RWPE2 (cell line): Measurements from ENCODE around the gene AKAP8L.

ENCODE experiments used
- ATAC-seq: fragments of 200-7000 bp; cut with Tn5 transposase; 3 replicates; pipeline ENCODE4 v1.9.1; 2021; ENCODE audit warnings: low read depth
- DNase-seq: peaks from one replicate; pipeline ENCODE4 v3.0.0-alpha.2; 2020; ENCODE audit warnings: low spot score
- H3K27ac ChIP-seq: fragments of 450-650 bp; 2 replicates; pipeline ENCODE4 v1.5.1; 2017; ENCODE audit warnings: mild to moderate bottlenecking; ENCODE audit not compliant: poor library complexity, severe bottlenecking
- H3K27me3 ChIP-seq: fragments of 250-450 bp; sonication (Bioruptor Pico); 2 replicates; pipeline ENCODE4 v1.5.1; 2021; ENCODE audit warnings: mild to moderate bottlenecking, moderate library complexity; ENCODE audit not compliant: insufficient read depth, poor library complexity, severe bottlenecking
- H3K36me3 ChIP-seq: fragments of 250-450 bp; sonication (Bioruptor Pico); 2 replicates; pipeline ENCODE4 v1.5.1; 2020; ENCODE audit warnings: low read depth, mild to moderate bottlenecking, moderate library complexity
- H3K4me1 ChIP-seq: fragments of 250-450 bp; sonication (Bioruptor Pico); 2 replicates; pipeline ENCODE4 v1.5.1; 2021; ENCODE audit warnings: mild to moderate bottlenecking, moderate library complexity; ENCODE audit not compliant: insufficient read depth, poor library complexity, severe bottlenecking
- H3K4me3 ChIP-seq: fragments of 250-450 bp; sonication (Bioruptor Pico); 2 replicates; pipeline ENCODE4 v1.5.1; 2021; ENCODE audit warnings: mild to moderate bottlenecking, moderate library complexity; ENCODE audit not compliant: severe bottlenecking
- H3K9me3 ChIP-seq: fragments of 250-450 bp; sonication (Bioruptor Pico); 2 replicates; pipeline ENCODE4 v1.5.1; 2021; ENCODE audit warnings: mild to moderate bottlenecking, moderate library complexity; ENCODE audit not compliant: severe bottlenecking
- CTCF ChIP-seq: fragments of 450-650 bp; IDR thresholded peaks from one replicate; pipeline ENCODE4 v1.5.1; 2017; ENCODE audit warnings: mild to moderate bottlenecking, moderate library complexity; ENCODE audit not compliant: poor library complexity, severe bottlenecking

Gene AKAP8L

GRCh38 chr19:15390814-15391213, 28.0 kb downstream of the AKAP8L start:
- no peak for TF ChIP-seq CTCF
- Histone ChIP-seq H3K27ac (no peak overlapping the region), H3K4me3 (no peak overlapping the region), H3K27me3 (no peaks in the 10 kb centered on the region), H3K4me1 (no peaks in the 10 kb centered on the region), H3K9me3 (no peaks in the 10 kb centered on the region), H3K36me3 (peaks cover 47% of the 10 kb centered on the region)
- no peak for ATAC-seq
- no peak for DNase-seq

GRCh38 chr19:15381864-15382263, 36.9 kb downstream of the AKAP8L start:
- no peaks in the 10 kb centered on the region for H3K9me3 ChIP-seq
- ATAC-seq (no peak), DNase-seq (no peak)
- no peaks in the 10 kb centered on the region for H3K27me3 ChIP-seq
- peaks cover 4% of the 10 kb centered on the region for H3K4me1 ChIP-seq
- no peak overlapping the region for H3K27ac ChIP-seq
- no peak overlapping the region for H3K4me3 ChIP-seq
- TF ChIP-seq CTCF: no peak
- H3K36me3 ChIP-seq: peaks cover 9% of the 10 kb centered on the region

- H3K4me3 ChIP-seq: no peak overlapping the region
- no peaks in the 10 kb centered on the region for H3K27me3 ChIP-seq
- ATAC-seq (no peak), DNase-seq (no peak)
- TF ChIP-seq CTCF: no peak
- peaks cover 12% of the 10 kb centered on the region for H3K36me3 ChIP-seq
- no peaks in the 10 kb centered on the region for H3K9me3 ChIP-seq
- peak overlapping the region; percentile 85 for H3K27ac ChIP-seq
- peaks cover 7% of the 10 kb centered on the region for H3K4me1 ChIP-seq
Measured at GRCh38 chr19:15381429-15381828, 37.4 kb downstream of the AKAP8L start.

- peak; percentile 38 for ATAC-seq
Measured at GRCh38 chr19:15379999-15380647, 38.7 kb downstream of the AKAP8L start.

More at GRCh38 chr19:15379999-15380647, 38.7 kb downstream of the AKAP8L start:
- no peak for TF ChIP-seq CTCF
- Histone ChIP-seq H3K27ac (peak overlapping the region; percentile 85), H3K27me3 (no peaks in the 10 kb centered on the region), H3K4me1 (peaks cover 7% of the 10 kb centered on the region), H3K4me3 (peak overlapping the region; percentile 72), H3K36me3 (peaks cover 10% of the 10 kb centered on the region; the same call in 1 of the 2 replicates), H3K9me3 (no peaks in the 10 kb centered on the region)
- DNase-seq: no peak
